GM12878 (cell line): Measurements from ENCODE around the gene MYH9. TPM values are rescaled to one million over a fixed set of nuclear protein-coding genes. Genes with fewer than 3 reads are reported as not detected.

ENCODE experiments used
- ATAC-seq: fragments of 200-7000 bp; cut with Tn5 transposase; 3 replicates; pipeline ENCODE4 v1.9.1; 2020; ENCODE audit warnings: mild to moderate bottlenecking, moderate library complexity
- BruUV-seq: library from RNA; stranded (reverse); fragments of 400-500 nt; replicated peaks from 2 replicates; lab custom pipeline; 2021; lab: Mats Ljungman, UMichigan
- CTCF ChIA-PET: fragments of 300-600 bp; sonication (Branson Sonifier 250); formaldehyde crosslinking; extraction: SDS; loops from one replicate; lab custom pipeline; 2021; ENCODE audit warnings: inconsistent platforms; lab: Yijun Ruan, JAX
- POLR2A ChIA-PET: fragments of 350-600 bp; formaldehyde crosslinking; extraction: SDS; loops from one replicate; lab custom pipeline; 2021; ENCODE audit warnings: inconsistent platforms; lab: Charles Lee
- RAD21 ChIA-PET: fragments of 300-600 bp; sonication (Branson Sonifier 250); formaldehyde crosslinking; loops from one replicate; lab custom pipeline; 2023; ENCODE audit warnings: antibody characterized with exemption; ENCODE audit not compliant: unreplicated experiment; lab: Charles Lee
- SMC1A ChIA-PET: fragments of 300-600 bp; sonication (Branson Sonifier 250); formaldehyde crosslinking; loops from one replicate; lab custom pipeline; 2023; ENCODE audit not compliant: unreplicated experiment, uncharacterized antibody; lab: Charles Lee
- DNase-seq: peaks from one replicate; pipeline ENCODE4 v3.0.0-alpha.2; 2011; ENCODE audit warnings: low read depth, low spot score
- FAIRE-seq: peaks from 3 replicates; lab custom pipeline; 2011; peaks lifted over from hg19 to GRCh38; lab: Jason Lieb, UNC
- H2AFZ ChIP-seq: 2 replicates; pipeline ENCODE4 v1.6.0; 2011; ENCODE audit warnings: low read depth, low read length, control low read depth; ENCODE audit not compliant: control insufficient read depth
- H3K27ac ChIP-seq: 2 replicates; pipeline ENCODE4 v1.5.1; 2011; ENCODE audit warnings: control low read depth; ENCODE audit not compliant: control insufficient read depth, insufficient read depth
- H3K27me3 ChIP-seq, 2 experiments: replicated peaks in 1 of 2; 2 replicates each; pipeline versions ENCODE4 v1.6.0 to v1.6.1; 2011; ENCODE audit warnings: low read length in 1 of 2; ENCODE audit not compliant: control insufficient read depth in 2 of 2, insufficient read depth in 2 of 2
- H3K36me3 ChIP-seq, 2 experiments: 2 replicates each; pipeline ENCODE4 v1.5.1; 2011; ENCODE audit warnings: low read length in 1 of 2; ENCODE audit not compliant: control insufficient read depth in 2 of 2, insufficient read depth in 2 of 2
- H3K4me1 ChIP-seq: 2 replicates; pipeline ENCODE4 v1.6.1; 2011; ENCODE audit warnings: mild to moderate bottlenecking, low read length, moderate library complexity, mixed read lengths; ENCODE audit not compliant: control insufficient read depth, insufficient read depth
- H3K4me2 ChIP-seq: 2 replicates; pipeline ENCODE4 v1.6.0; 2011; ENCODE audit warnings: control low read depth; ENCODE audit not compliant: control insufficient read depth, insufficient read depth
- H3K4me3 ChIP-seq: fragments of 200-600 bp; sonication (generic); 2 replicates; pipeline ENCODE4 v1.5.1; 2016
- H3K79me2 ChIP-seq: 2 replicates; pipeline ENCODE4 v1.6.0; 2011; ENCODE audit warnings: low read length; ENCODE audit not compliant: control insufficient read depth, insufficient read depth
- H3K9ac ChIP-seq: 2 replicates; pipeline ENCODE4 v1.8.0; 2011; ENCODE audit warnings: low read length, control low read depth, mixed read lengths; ENCODE audit not compliant: control insufficient read depth, insufficient read depth
- H3K9me3 ChIP-seq: replicated peaks from 3 replicates; pipeline ENCODE4 v1.5.1; 2011; ENCODE audit warnings: mild to moderate bottlenecking, low read length; ENCODE audit not compliant: control insufficient read depth, insufficient read depth
- H4K20me1 ChIP-seq: 2 replicates; pipeline ENCODE4 v1.6.0; 2011; ENCODE audit not compliant: control insufficient read depth, insufficient read depth
- SMC3 ChIP-seq: IDR thresholded peaks from 2 replicates; pipeline ENCODE4 v1.6.1; 2011; ENCODE audit warnings: low read length, improper control_type of control experiment, borderline replicate concordance
- WGBS: methylation state at CpG from one replicate; pipeline ENCODE4 v1.1.6; 2016; ENCODE audit warnings: low lambda C conversion rate; ENCODE audit not compliant: insufficient replicate concordance, insufficient coverage; ENCODE audit errors: missing lambda C conversion rate; 5-methylcytosine and 5-hydroxymethylcytosine counted together
- in situ Hi-C: fragments of 300-500 bp; cut with MboI; formaldehyde crosslinking; loops from 9 replicates; pipeline ENCODE4 v1.14.3; 2018; ENCODE audit warnings: mixed read lengths
- intact Hi-C: fragments of 100-400 bp; cut with micrococcal nuclease; formaldehyde crosslinking; loops from one replicate; pipeline ENCODE4 v1.14.2; 2022; ENCODE audit not compliant: unreplicated experiment
- polyA plus RNA-seq, 11 experiments: library from polyadenylated mRNA; depleted of rRNA in 4 of 11; unstranded in 6 of 11; stranded (reverse) in 5 of 11; fragments of >200 nt; fragmentation: Nextera tagmentation in 4 of 11; fragmentation: Illumina TruSeq in 1 of 11; extraction: Ambion mirVana in 4 of 11; extraction: Trizol in 1 of 11; gene quantifications; 1 replicate in 1 of 11; 2 replicates in 10 of 11; pipeline versions ENCODE4 v1.2.1 to v1.2.3, GENCODE V29; 2011 to 2016; ENCODE audit warnings: inconsistent platforms in 2 of 11, missing spikeins in 2 of 11, low read depth in 1 of 11
- total RNA-seq, 4 experiments: library from RNA; depleted of rRNA in 3 of 4; stranded (reverse); fragments of >200 nt in 3 of 4; fragmentation: Illumina TruSeq in 1 of 4; extraction: Trizol in 1 of 4; gene quantifications; 2 replicates each; pipeline versions ENCODE4 v1.2.1 to v1.2.3, GENCODE V29; 2013 to 2021
- TF ChIP-seq, protein P1 (sequence below): IDR thresholded peaks from 2 replicates; pipeline ENCODE4 v1.6.1; 2011; ENCODE audit warnings: borderline replicate concordance, low read depth, mild to moderate bottlenecking, moderate library complexity, mixed read lengths, low read length; ENCODE audit not compliant: insufficient read depth; ENCODE audit errors: extremely low read length

Gene MYH9
- total and polyA plus RNA-seq, 10 of the 15 experiments (the other 5 are each of a cell fraction or from before 2014, with no cell fraction given): 5.1 to 525 (median 145) TPM

DNA sequence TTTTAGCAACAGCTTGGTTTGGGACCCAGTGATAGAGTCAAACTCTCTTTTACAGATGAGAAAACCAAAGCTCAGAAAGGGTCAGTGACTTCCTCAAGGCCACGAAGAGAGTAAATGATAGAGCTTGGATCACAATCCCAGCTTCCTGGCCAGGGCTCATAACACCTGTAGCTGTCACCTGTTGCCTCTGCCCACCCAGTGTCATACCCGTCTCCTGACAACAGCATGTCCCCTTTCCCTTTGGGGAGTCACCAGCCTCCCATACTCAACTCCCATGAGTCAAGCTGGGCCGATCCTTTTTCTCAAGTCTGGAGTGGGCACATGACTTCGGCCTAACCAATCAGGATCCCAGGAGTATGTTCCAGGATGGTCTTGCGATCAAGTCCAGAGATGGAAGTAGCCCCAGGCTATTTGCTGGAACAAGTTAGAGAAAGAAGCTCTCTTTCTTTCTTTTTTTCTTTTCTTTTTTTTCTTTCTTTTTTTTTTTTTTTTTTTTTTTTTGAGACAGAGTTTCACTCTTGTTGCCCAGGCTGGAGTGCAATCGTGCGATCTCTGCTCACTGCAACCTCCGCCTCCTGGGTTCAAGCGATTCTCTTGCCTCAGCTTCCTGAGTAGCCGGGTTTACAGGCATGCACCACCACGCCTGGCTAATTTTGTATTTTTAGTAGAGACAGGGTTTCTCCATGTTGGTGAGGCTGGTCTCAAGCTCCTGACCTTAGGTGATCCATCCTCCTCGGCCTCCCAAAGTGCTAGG, 27.8 kb upstream of the MYH9 start:
- CTCF ChIA-PET: interaction anchor here (1.1 kb wide), 1 partner anchor 350 kb away, joined by 3 read pairs; no protein-coding TSS in a partner anchor
- H3K4me1 ChIP-seq: peaks cover 27% of the 10 kb centered on the region
- H2AFZ ChIP-seq: no peak overlapping the region
- POLR2A ChIA-PET: interaction anchor here (0.6 to 0.7 kb wide), 5 partner anchors 31 to 201 kb away, joined by 3 to 12 read pairs (median 4); partner anchors contain the start of gene TXN2
- DNase-seq (no peak), ATAC-seq (no peak), FAIRE-seq (no peak)
- in situ Hi-C loops: no loop called here
- no peak overlapping the region for H3K9ac ChIP-seq
- TF ChIP-seq, protein P1, sequence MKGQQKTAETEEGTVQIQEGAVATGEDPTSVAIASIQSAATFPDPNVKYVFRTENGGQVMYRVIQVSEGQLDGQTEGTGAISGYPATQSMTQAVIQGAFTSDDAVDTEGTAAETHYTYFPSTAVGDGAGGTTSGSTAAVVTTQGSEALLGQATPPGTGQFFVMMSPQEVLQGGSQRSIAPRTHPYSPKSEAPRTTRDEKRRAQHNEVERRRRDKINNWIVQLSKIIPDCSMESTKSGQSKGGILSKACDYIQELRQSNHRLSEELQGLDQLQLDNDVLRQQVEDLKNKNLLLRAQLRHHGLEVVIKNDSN: peak; percentile 59
- TF ChIP-seq SMC3: no peak
- no peaks in the 10 kb centered on the region for H4K20me1 ChIP-seq
- intact Hi-C loops: no loop called here
- BruUV-seq: no TSS peak
- RAD21 ChIA-PET: interaction anchor here (0.8 kb wide), 1 partner anchor 36 kb away, joined by 3 read pairs; no protein-coding TSS in a partner anchor
- peak overlapping the region; percentile 10; the same call in 1 of the 2 replicates for H3K4me2 ChIP-seq
- H3K79me2 ChIP-seq: no peaks in the 10 kb centered on the region
- no peak overlapping the region; the same call in 1 of the 2 replicates for H3K27ac ChIP-seq
- SMC1A ChIA-PET: interaction anchor here (0.6 to 1.4 kb wide), 5 partner anchors 9 to 48 kb away, joined by 3 to 4 read pairs (median 3); no protein-coding TSS in a partner anchor
- no peaks in the 10 kb centered on the region for H3K9me3 ChIP-seq
- 30% methylated on average over 10 of the region's 12 CpGs for WGBS
- no peak overlapping the region for H3K4me3 ChIP-seq
- H3K27me3 ChIP-seq: no peaks in the 10 kb centered on the region
- no peaks in the 10 kb centered on the region for H3K36me3 ChIP-seq
